GM08714 (cell line): ENCODE measurements around the gene CNGA3.
A peak's percentile ranks its signal among the peaks of the same experiment; 100 is the strongest.

Source experiments
- H3K4me3 ChIP-seq: fragments of 200-500 bp; sonication (Bioruptor generic); 2 replicates; pipeline ENCODE4 v1.5.1; 2014; ENCODE audit warnings: mild to moderate bottlenecking, low read length, inconsistent platforms
- ZNF274 ChIP-seq: IDR thresholded peaks from 2 replicates; pipeline ENCODE4 v1.6.1; 2012; ENCODE audit warnings: mild to moderate bottlenecking, low read depth, low read length

Gene CNGA3

DNA sequence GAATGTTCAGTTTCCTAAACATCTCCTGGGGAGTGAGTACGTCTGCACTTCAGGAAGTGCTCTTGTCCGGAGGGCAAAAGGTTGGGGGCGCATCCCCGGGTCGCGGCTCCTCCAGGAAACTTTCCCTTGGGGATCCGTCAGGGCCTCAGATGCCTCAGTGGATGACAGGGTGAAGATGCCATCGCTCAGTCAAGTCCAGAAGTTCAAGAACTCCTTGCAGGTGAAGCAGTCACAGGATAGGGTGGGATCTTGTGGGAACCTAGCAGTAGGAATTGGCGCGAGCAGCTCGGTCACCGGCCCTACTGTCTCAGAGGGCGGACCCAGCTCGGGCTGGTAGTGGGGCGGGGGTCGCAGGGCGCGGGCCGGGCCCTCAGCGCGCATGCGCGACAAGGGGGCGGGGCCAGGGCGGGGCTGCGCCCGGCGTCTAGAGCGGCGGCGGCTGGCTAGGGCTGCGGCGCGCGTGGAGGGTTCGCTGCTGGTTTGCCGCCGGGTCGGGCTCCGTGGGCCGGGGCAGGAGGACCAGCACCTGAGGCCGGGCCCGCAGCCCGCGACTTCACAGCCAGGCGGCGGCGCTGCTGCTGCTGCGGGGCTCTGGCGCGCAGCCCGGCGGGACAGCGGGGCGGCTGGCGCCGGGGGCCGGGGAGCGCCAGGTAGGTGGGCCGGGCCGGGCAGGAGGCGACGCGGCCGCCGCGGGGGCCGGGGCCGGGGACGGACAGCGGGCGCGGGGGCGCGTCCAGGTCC, 98.3 kb downstream of the CNGA3 start, which contains the start of gene INPP4A:
Gene INPP4A (plus strand): TSS at position 423 of the 741 bp plus-strand sequence. CDS start 75,191 bp downstream, outside the sequence.
- H3K4me3 ChIP-seq: peak within 1 kb of the TSS; percentile 87
- TF ChIP-seq ZNF274: no peak

- peak overlapping the region; percentile 87 for H3K4me3 ChIP-seq
- TF ChIP-seq ZNF274: no peak
Observed at GRCh38 chr2:98445177-98445682, 99.0 kb downstream of the CNGA3 start.

DNA sequence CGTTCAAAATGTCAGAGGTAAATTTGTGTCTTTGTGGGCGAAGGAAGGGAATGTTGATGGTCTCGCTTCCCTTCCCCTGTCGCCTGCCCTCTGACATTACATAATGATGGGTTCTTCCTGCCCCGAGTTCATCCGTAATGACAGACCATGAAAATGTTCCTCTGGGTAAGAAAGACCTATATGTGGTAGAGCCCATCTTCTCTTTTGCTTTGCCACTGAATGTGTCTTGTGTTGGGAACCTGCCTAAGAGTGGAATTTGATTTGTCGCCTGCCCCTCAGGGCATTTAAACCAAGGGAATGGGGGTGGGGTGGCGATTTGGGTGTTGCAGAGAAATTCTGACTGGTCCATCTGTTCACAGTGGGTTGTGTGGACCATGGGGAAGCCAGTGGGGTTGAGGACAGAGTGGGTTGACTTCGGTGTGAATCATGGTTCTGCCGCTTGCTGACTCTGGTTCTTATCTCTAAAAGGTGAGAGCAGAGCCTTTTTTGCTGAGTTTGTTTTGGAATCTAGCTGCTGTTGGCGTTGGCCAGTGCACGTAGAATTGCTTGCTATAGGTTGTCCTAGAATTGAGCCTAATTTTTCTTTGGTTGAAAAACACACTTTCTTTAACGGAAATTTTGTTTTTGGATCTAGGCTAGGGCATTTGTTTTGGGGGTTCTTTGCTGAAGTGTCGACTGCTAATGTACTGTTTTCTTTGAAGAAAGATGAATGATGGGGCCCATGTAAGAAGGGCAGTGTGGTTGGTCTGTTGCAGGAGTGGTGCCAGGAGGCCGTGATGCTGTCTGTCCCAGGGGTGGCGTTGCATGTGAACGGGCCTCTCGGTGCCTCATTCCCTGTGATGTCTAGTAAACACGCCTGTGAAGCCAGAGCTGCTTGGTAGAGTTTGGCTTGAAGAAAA, 99.7 kb downstream of the CNGA3 start:
- no peak for TF ChIP-seq ZNF274

DNA sequence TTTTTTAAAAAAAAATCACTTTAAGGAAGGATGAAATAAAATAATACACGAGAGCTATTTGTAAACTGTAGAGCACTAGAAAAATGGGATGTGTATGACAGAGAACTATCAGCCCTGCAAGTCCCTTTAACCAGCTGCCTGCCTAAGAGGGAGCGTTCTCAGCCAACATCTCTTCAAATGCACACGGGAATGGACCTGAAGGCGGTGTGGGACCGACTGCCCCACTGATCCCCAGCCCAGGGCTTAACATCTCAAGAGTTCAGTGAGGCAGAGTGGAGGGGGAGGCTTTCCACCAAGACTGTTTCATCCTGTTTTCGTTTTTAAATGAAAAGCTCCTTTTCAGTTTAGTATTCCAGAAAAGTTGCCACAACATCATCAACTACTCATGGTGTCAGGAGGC, 100.6 kb downstream of the CNGA3 start:
- peak overlapping the region; percentile 87 for H3K4me3 ChIP-seq
- no peak for TF ChIP-seq ZNF274

More for the DNA sequence above, 99.7 kb downstream of the CNGA3 start:
- peak overlapping the region; percentile 87 for H3K4me3 ChIP-seq
